Stimulated activated naive CD8-positive, alpha-beta T cell treated with anti-CD3 and anti-CD28 coated beads, Interleukin-15, Interleukin-2, amounts not matched to agents 100 ng/mL and 50 ng/mL, for 24 hours (primary cell): ENCODE data around the gene SLC25A10.

Source experiments
- H3K27ac Mint-ChIP-seq: one replicate; pipeline ENCODE4 v1.8.0; 2021; ENCODE audit warnings: mild to moderate bottlenecking, mixed read lengths
- H3K27me3 Mint-ChIP-seq: one replicate; pipeline ENCODE4 v1.8.0; 2021; ENCODE audit warnings: mixed read lengths
- H3K36me3 Mint-ChIP-seq: one replicate; pipeline ENCODE4 v1.8.0; 2021; ENCODE audit warnings: low read depth, mixed read lengths
- H3K4me1 Mint-ChIP-seq: one replicate; pipeline ENCODE4 v1.8.0; 2021; ENCODE audit warnings: low read depth, mixed read lengths
- H3K4me3 Mint-ChIP-seq: one replicate; pipeline ENCODE4 v1.8.0; 2021; ENCODE audit warnings: mild to moderate bottlenecking, mixed read lengths
- H3K9me3 Mint-ChIP-seq: one replicate; pipeline ENCODE4 v1.8.0; 2021; ENCODE audit warnings: mixed read lengths

SLC25A10 gene

GRCh38 chr17:81719410-81720266 is 7.6 kb downstream of the SLC25A10 start:
- no peaks in the 10 kb centered on the region for H3K4me1 Mint-ChIP-seq
- H3K36me3 Mint-ChIP-seq = no peaks in the 10 kb centered on the region

GRCh38 chr17:81720267-81721071 is 8.4 kb downstream of the SLC25A10 start:
- H3K36me3 Mint-ChIP-seq = no peaks in the 10 kb centered on the region
- peaks cover 9% of the 10 kb centered on the region for H3K27me3 Mint-ChIP-seq
- H3K4me1 Mint-ChIP-seq = no peaks in the 10 kb centered on the region
- no peak overlapping the region for H3K27ac Mint-ChIP-seq
- no peaks in the 10 kb centered on the region for H3K9me3 Mint-ChIP-seq
- H3K4me3 Mint-ChIP-seq = no peak overlapping the region

More at GRCh38 chr17:81719410-81720266, 7.6 kb downstream of the SLC25A10 start:
- H3K27me3 Mint-ChIP-seq = peaks cover 9% of the 10 kb centered on the region
- H3K9me3 Mint-ChIP-seq = no peaks in the 10 kb centered on the region
- no peak overlapping the region for H3K4me3 Mint-ChIP-seq
- no peak overlapping the region for H3K27ac Mint-ChIP-seq

- Mint-ChIP-seq H3K27me3 (peaks cover 17% of the 10 kb centered on the region), H3K4me3 (no peak overlapping the region), H3K9me3 (no peaks in the 10 kb centered on the region), H3K27ac (no peak overlapping the region), H3K4me1 (no peaks in the 10 kb centered on the region), H3K36me3 (no peaks in the 10 kb centered on the region)
Measured at GRCh38 chr17:81722184-81723120, 10.4 kb downstream of the SLC25A10 start.

DNA sequence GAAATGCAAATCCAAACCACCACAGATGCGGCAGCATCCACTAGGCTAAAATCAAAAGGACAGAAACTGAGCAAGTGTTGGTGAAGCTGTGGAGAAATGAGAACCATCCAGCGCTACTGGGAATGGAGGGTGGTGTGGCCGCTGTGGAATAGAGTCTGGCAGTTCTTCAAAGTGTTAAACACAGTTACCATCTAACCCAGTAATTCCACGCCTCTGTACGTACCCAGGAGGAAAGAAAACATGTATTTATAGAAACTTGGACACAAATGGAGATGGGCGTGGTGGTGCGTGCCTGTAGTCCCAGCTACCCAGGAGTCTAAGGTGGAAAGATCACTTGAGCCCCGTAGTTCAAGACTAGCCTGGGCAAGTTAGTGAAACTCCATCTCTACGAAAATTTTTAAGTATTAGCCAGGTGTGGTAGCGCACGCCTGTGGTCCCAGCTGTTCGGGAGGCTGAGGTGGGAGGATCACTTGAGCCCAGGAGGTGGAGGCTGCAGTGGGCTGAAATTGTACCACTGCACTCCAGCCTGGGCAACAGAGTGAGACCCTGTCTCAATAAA is 11.6 kb downstream of the SLC25A10 start:
- no peaks in the 10 kb centered on the region for H3K9me3 Mint-ChIP-seq
- H3K4me3 Mint-ChIP-seq = no peak overlapping the region
- no peak overlapping the region for H3K27ac Mint-ChIP-seq
- peaks cover 17% of the 10 kb centered on the region for H3K27me3 Mint-ChIP-seq
- no peaks in the 10 kb centered on the region for H3K4me1 Mint-ChIP-seq
- no peaks in the 10 kb centered on the region for H3K36me3 Mint-ChIP-seq

- H3K36me3 Mint-ChIP-seq = no peaks in the 10 kb centered on the region
- no peaks in the 10 kb centered on the region for H3K4me1 Mint-ChIP-seq
- H3K27ac Mint-ChIP-seq = no peak overlapping the region
- no peak overlapping the region for H3K4me3 Mint-ChIP-seq
- H3K9me3 Mint-ChIP-seq = no peaks in the 10 kb centered on the region
- H3K27me3 Mint-ChIP-seq = peaks cover 17% of the 10 kb centered on the region
Measured at GRCh38 chr17:81725439-81725838, 13.4 kb downstream of the SLC25A10 start.

GRCh38 chr17:81726004-81726403 is 13.9 kb downstream of the SLC25A10 start:
- no peaks in the 10 kb centered on the region for H3K4me1 Mint-ChIP-seq
- H3K9me3 Mint-ChIP-seq = no peaks in the 10 kb centered on the region
- no peak overlapping the region for H3K4me3 Mint-ChIP-seq
- peaks cover 20% of the 10 kb centered on the region for H3K27me3 Mint-ChIP-seq
- no peak overlapping the region for H3K27ac Mint-ChIP-seq
- no peaks in the 10 kb centered on the region for H3K36me3 Mint-ChIP-seq

GRCh38 chr17:81727324-81728031 is 15.4 kb downstream of the SLC25A10 start:
- H3K27me3 Mint-ChIP-seq = peaks cover 27% of the 10 kb centered on the region
- H3K27ac Mint-ChIP-seq = no peak overlapping the region
- no peaks in the 10 kb centered on the region for H3K36me3 Mint-ChIP-seq

GRCh38 chr17:81733507-81734404 is 21.7 kb downstream of the SLC25A10 start:
- H3K27ac Mint-ChIP-seq = no peak overlapping the region
- no peak overlapping the region for H3K4me3 Mint-ChIP-seq
- no peaks in the 10 kb centered on the region for H3K36me3 Mint-ChIP-seq
- peaks cover 6% of the 10 kb centered on the region for H3K4me1 Mint-ChIP-seq
- H3K27me3 Mint-ChIP-seq = peaks cover 27% of the 10 kb centered on the region
- H3K9me3 Mint-ChIP-seq = no peaks in the 10 kb centered on the region

More at GRCh38 chr17:81727324-81728031, 15.4 kb downstream of the SLC25A10 start:
- Mint-ChIP-seq H3K9me3 (no peaks in the 10 kb centered on the region), H3K4me3 (no peak overlapping the region), H3K4me1 (no peaks in the 10 kb centered on the region)

- Mint-ChIP-seq H3K9me3 (no peaks in the 10 kb centered on the region), H3K27me3 (peaks cover 30% of the 10 kb centered on the region), H3K27ac (no peak overlapping the region)
Measured at GRCh38 chr17:81734405-81735263, 22.6 kb downstream of the SLC25A10 start.

DNA sequence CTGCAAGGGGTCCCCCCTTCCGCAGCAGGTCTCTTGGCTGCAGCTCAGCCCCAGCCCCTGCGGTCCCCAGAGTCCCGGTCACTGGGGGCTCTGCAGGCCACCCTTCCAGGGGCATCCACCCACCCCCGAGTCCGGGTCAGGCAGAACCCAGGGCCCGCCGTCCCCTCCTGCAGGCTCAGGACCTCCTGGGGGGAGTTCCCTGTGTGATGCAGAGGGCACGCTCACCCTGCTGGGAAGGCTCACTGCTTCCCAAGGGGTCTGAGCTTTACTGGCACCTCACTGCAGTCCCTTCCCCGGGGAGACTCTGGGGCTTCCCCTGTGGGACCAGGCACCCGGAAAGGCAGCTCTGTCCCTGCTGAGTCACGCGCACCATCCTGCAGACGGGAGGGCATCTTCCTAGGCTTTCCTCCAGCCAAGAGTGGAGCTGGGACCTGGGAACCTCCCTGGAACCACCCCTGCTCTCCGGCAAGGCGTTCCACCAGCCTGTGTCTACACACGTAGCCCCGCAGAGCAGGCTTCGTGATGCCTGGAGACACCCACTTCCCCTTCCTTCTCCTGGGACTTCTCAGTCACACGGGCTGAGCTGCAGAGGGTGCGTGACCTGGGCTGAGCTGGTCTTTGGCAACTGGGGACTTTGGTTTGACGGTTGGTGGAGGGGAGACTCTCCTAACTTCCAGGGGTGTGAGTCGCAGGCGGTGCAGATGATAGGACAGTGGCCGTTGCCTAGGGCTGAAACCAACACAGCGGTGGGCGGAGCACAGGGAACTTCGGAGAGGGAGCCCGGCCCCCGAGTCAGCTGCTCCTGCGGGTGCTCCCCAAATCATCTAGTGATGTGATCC is 23.4 kb downstream of the SLC25A10 start:
- H3K4me1 Mint-ChIP-seq = peaks cover 6% of the 10 kb centered on the region
- peaks cover 30% of the 10 kb centered on the region for H3K27me3 Mint-ChIP-seq
- no peaks in the 10 kb centered on the region for H3K9me3 Mint-ChIP-seq
- H3K4me3 Mint-ChIP-seq = peak overlapping the region; percentile 27
- H3K36me3 Mint-ChIP-seq = no peaks in the 10 kb centered on the region
- H3K27ac Mint-ChIP-seq = no peak overlapping the region

More at GRCh38 chr17:81734405-81735263, 22.6 kb downstream of the SLC25A10 start:
- peaks cover 6% of the 10 kb centered on the region for H3K4me1 Mint-ChIP-seq
- H3K36me3 Mint-ChIP-seq = no peaks in the 10 kb centered on the region
- H3K4me3 Mint-ChIP-seq = no peak overlapping the region

GRCh38 chr17:81737947-81738800 is 26.1 kb downstream of the SLC25A10 start:
- peaks cover 14% of the 10 kb centered on the region for H3K27me3 Mint-ChIP-seq
- peaks cover 6% of the 10 kb centered on the region for H3K4me1 Mint-ChIP-seq
- no peak overlapping the region for H3K4me3 Mint-ChIP-seq
- no peaks in the 10 kb centered on the region for H3K9me3 Mint-ChIP-seq
- no peak overlapping the region for H3K27ac Mint-ChIP-seq
- H3K36me3 Mint-ChIP-seq = no peaks in the 10 kb centered on the region
